ENCODE results near the gene FAM111A.

Gene FAM111A

DNA sequence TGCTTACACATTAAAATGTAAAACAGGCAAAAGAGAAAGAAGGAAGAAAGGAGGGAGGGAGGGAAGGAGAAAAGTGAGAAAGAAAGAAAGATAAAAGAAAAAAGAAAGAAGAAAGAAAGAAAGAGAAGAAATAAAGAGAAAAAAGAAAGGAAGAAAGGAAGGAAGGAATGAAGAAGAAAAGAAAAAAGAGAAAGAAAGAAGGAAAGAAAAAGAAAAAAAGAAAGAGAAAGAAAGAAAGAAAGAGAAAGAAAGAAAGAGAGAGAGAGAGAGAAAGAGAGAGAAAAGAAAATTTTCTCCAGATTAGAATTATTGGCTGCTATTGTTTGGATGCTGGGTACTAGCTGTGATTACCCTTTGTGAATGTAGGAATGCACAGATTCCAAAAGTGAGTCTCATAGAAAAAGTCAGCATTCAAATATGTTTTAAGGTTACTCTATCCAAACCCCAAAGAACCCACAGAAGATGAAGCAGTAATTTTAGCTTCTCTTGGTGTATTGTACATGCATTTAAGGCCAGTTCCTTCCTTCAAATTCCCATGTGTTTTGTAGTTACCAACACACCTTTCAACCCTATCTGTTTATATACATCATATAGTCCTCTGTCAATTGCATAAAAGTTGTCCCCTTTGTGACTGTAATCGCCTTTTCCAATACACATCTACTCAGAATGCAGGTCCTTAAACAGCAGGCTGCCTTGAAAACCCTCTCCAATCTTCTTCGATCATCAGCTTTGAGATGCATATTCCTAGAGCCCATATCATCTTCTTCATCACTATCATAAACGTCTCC lies 789 bp upstream of the FAM111A start:
- Mint-ChIP-seq H3K9me3 (no peaks in the 10 kb centered on the region), H3K4me3 (peak overlapping the region; percentile 93 to 94 (median 93)), H3K4me1 (peaks cover 33% of the 10 kb centered on the region), H3K36me3 (ENCODE audit: low read depth) (no peaks in the 10 kb centered on the region), H3K27ac (peak overlapping the region; percentile 91 to 92 (median 92)), H3K27me3 (ENCODE audit: low read depth) (peaks cover 15% of the 10 kb centered on the region)
- TF ChIP-seq, protein P1, sequence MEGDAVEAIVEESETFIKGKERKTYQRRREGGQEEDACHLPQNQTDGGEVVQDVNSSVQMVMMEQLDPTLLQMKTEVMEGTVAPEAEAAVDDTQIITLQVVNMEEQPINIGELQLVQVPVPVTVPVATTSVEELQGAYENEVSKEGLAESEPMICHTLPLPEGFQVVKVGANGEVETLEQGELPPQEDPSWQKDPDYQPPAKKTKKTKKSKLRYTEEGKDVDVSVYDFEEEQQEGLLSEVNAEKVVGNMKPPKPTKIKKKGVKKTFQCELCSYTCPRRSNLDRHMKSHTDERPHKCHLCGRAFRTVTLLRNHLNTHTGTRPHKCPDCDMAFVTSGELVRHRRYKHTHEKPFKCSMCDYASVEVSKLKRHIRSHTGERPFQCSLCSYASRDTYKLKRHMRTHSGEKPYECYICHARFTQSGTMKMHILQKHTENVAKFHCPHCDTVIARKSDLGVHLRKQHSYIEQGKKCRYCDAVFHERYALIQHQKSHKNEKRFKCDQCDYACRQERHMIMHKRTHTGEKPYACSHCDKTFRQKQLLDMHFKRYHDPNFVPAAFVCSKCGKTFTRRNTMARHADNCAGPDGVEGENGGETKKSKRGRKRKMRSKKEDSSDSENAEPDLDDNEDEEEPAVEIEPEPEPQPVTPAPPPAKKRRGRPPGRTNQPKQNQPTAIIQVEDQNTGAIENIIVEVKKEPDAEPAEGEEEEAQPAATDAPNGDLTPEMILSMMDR (IDR thresholded peaks at IDR 0.05; ENCODE audit: unreplicated experiment in 3 of 3) = no peak

GRCh38 chr11:59144096-59144495 lies 1.4 kb downstream of the FAM111A start:
- TF ChIP-seq, protein P1 (IDR thresholded peaks at IDR 0.05; ENCODE audit: unreplicated experiment in 3 of 3) = no peak
- Mint-ChIP-seq H3K9me3 (no peaks in the 10 kb centered on the region), H3K27me3 (ENCODE audit: low read depth) (peaks cover 15% of the 10 kb centered on the region), H3K36me3 (ENCODE audit: low read depth) (peaks cover under 1% of the 10 kb centered on the region), H3K4me1 (peaks cover 33% of the 10 kb centered on the region), H3K4me3 (peak overlapping the region; percentile 93 to 94 (median 93)), H3K27ac (peak overlapping the region; percentile 91 to 92 (median 92))

- Mint-ChIP-seq H3K4me1 (peaks cover 33% of the 10 kb centered on the region), H3K9me3 (no peaks in the 10 kb centered on the region), H3K4me3 (peak overlapping the region; percentile 93 to 94 (median 93)), H3K27ac (peak overlapping the region; percentile 90 to 92 (median 91)), H3K36me3 (ENCODE audit: low read depth) (peaks cover 4% of the 10 kb centered on the region), H3K27me3 (ENCODE audit: low read depth) (peaks cover 15% of the 10 kb centered on the region)
- TF ChIP-seq, protein P1 (IDR thresholded peaks at IDR 0.05; ENCODE audit: unreplicated experiment in 3 of 3) = no peak
These were observed 2.1 kb downstream of the FAM111A start for GRCh38 chr11:59144579-59145345.

- no peaks in the 10 kb centered on the region for H3K9me3 Mint-ChIP-seq
- H3K4me1 Mint-ChIP-seq = peaks cover 33% of the 10 kb centered on the region
- H3K36me3 Mint-ChIP-seq (ENCODE audit: low read depth) = peaks cover 4% of the 10 kb centered on the region
- peak overlapping the region; percentile 93 to 94 (median 93) for H3K4me3 Mint-ChIP-seq
- peaks cover 15% of the 10 kb centered on the region for H3K27me3 Mint-ChIP-seq (ENCODE audit: low read depth)
- H3K27ac Mint-ChIP-seq = peak overlapping the region; percentile 24 to 91 (median 40)
- TF ChIP-seq, protein P1 (IDR thresholded peaks at IDR 0.05; ENCODE audit: unreplicated experiment in 3 of 3) = no peak
These were observed 2.9 kb downstream of the FAM111A start for GRCh38 chr11:59145534-59145933.

DNA sequence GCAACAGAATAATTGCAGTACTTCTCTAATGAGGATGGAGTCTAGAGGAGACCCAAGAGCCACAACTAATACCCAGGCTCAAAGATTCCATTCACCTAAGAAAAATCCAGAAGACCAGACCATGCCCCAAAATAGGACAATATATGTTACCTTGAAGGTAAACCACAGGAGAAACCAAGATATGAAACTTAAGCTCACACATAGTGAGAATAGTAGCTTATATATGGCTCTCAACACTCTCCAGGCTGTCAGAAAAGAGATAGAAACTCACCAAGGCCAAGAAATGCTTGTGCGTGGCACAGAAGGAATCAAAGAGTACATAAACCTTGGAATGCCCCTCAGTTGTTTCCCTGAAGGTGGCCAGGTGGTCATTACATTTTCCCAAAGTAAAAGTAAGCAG lies 9.1 kb downstream of the FAM111A start:
- Mint-ChIP-seq H3K4me1 (no peaks in the 10 kb centered on the region), H3K4me3 (no peak overlapping the region), H3K36me3 (ENCODE audit: low read depth) (peaks cover 10% of the 10 kb centered on the region), H3K27me3 (ENCODE audit: low read depth) (no peaks in the 10 kb centered on the region), H3K9me3 (no peaks in the 10 kb centered on the region), H3K27ac (no peak overlapping the region)
- TF ChIP-seq, protein P1 (IDR thresholded peaks at IDR 0.05; ENCODE audit: unreplicated experiment in 3 of 3) = no peak

All from nephron (organoid).